ENCODE measurements around the gene ORAI2. TPM values are rescaled to one million over a fixed set of nuclear protein-coding genes. Genes with fewer than 3 reads are reported as not detected.
A peak's percentile ranks its signal among the peaks of the same experiment; 100 is the strongest.

The ORAI2 gene
- total RNA-seq, 1 donor from 2014 or later, result 48.5 TPM

DNA sequence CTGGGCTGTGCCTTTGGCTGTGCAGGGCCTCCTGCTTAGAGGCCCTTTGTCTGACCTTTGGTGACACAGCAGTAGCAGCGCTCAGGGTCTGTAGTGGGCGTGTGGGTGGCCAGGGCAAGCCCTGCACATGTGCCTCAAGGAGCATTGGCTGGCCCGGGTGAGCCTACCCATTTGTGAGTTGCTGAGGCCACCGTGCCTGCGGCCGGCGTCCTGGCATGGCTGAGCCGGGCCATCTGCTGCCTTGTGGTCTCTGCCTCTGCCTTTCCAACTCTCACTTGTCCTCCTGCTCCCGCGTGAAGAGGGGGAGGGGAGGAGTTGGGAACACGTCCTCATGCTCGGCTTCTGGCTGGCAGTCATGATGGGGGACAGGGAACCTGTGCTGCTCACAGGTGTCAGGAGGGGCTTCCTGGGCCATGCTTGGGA is 9.2 kb upstream of the ORAI2 start:
- H3K4me3 Mint-ChIP-seq, result peak overlapping the region; percentile 38
- no peaks in the 10 kb centered on the region for H3K27me3 Mint-ChIP-seq (ENCODE audit: low read depth)
- H3K9me3 Mint-ChIP-seq, result no peaks in the 10 kb centered on the region
- peaks cover 13% of the 10 kb centered on the region for H3K36me3 Mint-ChIP-seq (ENCODE audit: low read depth)
- no peak for TF ChIP-seq CTCF (conservative IDR thresholded peaks at IDR 0.05)
- peak overlapping the region; percentile 92 for H3K27ac Mint-ChIP-seq (ENCODE audit: unreplicated experiment)
- no peak for DNase-seq (ENCODE audit: low read depth, low spot score)
- peaks cover 12% of the 10 kb centered on the region for H3K4me1 Mint-ChIP-seq

GRCh38 chr7:102424787-102425218 is 8.6 kb upstream of the ORAI2 start:
- Mint-ChIP-seq H3K36me3 (ENCODE audit: low read depth) (peaks cover 10% of the 10 kb centered on the region), H3K9me3 (no peaks in the 10 kb centered on the region), H3K27me3 (ENCODE audit: low read depth) (no peaks in the 10 kb centered on the region), H3K27ac (ENCODE audit: unreplicated experiment) (peak overlapping the region; percentile 92), H3K4me1 (peaks cover 12% of the 10 kb centered on the region), H3K4me3 (peak overlapping the region; percentile 38)
- no peak for DNase-seq (ENCODE audit: low read depth, low spot score)
- TF ChIP-seq CTCF (conservative IDR thresholded peaks at IDR 0.05), result no peak

GRCh38 chr7:102425639-102426267 is 7.6 kb upstream of the ORAI2 start:
- Mint-ChIP-seq H3K36me3 (ENCODE audit: low read depth) (peaks cover 10% of the 10 kb centered on the region), H3K4me3 (no peak overlapping the region), H3K27ac (ENCODE audit: unreplicated experiment) (peak overlapping the region; percentile 59), H3K4me1 (peaks cover 12% of the 10 kb centered on the region), H3K27me3 (ENCODE audit: low read depth) (no peaks in the 10 kb centered on the region), H3K9me3 (no peaks in the 10 kb centered on the region)
- no peak for TF ChIP-seq CTCF (conservative IDR thresholded peaks at IDR 0.05)
- no peak for DNase-seq (ENCODE audit: low read depth, low spot score)

GRCh38 chr7:102426268-102427018 is 6.9 kb upstream of the ORAI2 start:
- H3K9me3 Mint-ChIP-seq, result no peaks in the 10 kb centered on the region
- no peak for TF ChIP-seq CTCF (conservative IDR thresholded peaks at IDR 0.05)
- H3K4me1 Mint-ChIP-seq, result peaks cover 12% of the 10 kb centered on the region
- no peaks in the 10 kb centered on the region for H3K27me3 Mint-ChIP-seq (ENCODE audit: low read depth)
- no peak overlapping the region for H3K4me3 Mint-ChIP-seq
- peak overlapping the region; percentile 59 for H3K27ac Mint-ChIP-seq (ENCODE audit: unreplicated experiment)
- peaks cover 10% of the 10 kb centered on the region for H3K36me3 Mint-ChIP-seq (ENCODE audit: low read depth)
- DNase-seq (ENCODE audit: low read depth, low spot score), result no peak

- no peak for TF ChIP-seq CTCF (conservative IDR thresholded peaks at IDR 0.05)
- no peak for DNase-seq (ENCODE audit: low read depth, low spot score)
- Mint-ChIP-seq H3K27ac (ENCODE audit: unreplicated experiment) (no peak overlapping the region), H3K27me3 (ENCODE audit: low read depth) (no peaks in the 10 kb centered on the region), H3K4me3 (no peak overlapping the region), H3K4me1 (peaks cover 17% of the 10 kb centered on the region), H3K36me3 (ENCODE audit: low read depth) (peaks cover 10% of the 10 kb centered on the region), H3K9me3 (no peaks in the 10 kb centered on the region)
Measured at GRCh38 chr7:102427019-102427405, 6.4 kb upstream of the ORAI2 start.
